T-helper 22 cell (primary cell): ENCODE results near the gene RGL2.
"Not testable (repeated sequence)": the region's sequence is repeated elsewhere in the genome, so short reads cannot be mapped to it uniquely, and the experiment has no call there.

ENCODE experiments used
- DNase-seq: peaks from one replicate; pipeline ENCODE4 v3.0.0-alpha.2; 2020; ENCODE audit warnings: low read depth

RGL2 gene

GRCh38 chr6:33294086-33294823 is 4.5 kb downstream of the RGL2 start:
- DNase-seq: no peak

DNA sequence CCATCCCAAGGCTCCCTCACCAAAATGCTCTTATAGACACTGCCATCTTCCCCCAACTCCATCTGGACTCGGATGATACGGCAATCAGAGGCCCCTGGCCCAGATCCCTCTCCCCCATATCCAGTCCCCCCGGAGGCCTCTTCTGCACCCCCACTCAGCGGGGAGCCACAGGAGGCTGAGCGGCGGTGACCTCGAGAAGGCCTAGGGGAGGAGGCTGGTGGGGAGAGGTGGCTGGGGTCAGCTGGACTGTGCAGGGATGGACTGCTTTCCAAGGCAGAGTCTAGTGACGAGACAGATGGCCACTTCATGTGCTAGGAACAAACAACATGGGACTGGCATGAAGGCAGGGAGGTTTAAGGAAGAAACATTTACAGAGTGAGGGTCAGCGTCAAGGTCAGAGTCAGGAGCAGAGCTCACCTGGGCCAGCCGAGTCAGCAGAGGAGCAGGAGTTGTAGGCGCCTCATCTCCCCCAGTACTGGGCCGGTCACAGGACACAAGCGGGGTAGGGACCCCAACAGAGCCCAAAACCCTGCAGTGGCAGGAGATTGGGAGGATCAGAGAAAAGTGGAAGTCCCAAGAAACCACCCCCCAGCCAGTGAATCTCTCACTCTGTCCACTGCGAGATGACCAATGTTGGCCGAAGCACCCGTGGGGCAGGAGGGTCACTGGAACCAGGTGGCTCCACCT is 5.6 kb downstream of the RGL2 start:
- DNase-seq: no peak

DNA sequence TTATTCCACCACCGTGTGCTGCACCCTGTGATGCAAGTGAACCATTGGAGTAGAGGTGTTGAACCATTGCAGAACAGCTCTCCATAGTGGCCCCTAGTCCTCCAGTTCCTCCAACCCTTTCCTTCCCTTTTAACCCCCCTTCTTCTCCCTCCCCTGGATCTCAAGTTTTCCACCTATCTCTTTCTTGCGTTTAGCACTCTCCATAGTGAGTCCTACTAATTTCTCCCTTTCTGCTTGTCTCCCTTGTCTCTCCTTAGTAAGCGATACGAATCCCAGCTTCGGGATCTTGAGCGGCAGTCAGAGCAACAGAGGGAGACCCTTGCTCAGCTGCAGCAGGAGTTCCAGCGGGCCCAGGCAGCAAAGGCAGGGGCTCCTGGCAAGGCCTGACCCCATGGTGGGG is 8.3 kb downstream of the RGL2 start:
- DNase-seq: no peak

DNA sequence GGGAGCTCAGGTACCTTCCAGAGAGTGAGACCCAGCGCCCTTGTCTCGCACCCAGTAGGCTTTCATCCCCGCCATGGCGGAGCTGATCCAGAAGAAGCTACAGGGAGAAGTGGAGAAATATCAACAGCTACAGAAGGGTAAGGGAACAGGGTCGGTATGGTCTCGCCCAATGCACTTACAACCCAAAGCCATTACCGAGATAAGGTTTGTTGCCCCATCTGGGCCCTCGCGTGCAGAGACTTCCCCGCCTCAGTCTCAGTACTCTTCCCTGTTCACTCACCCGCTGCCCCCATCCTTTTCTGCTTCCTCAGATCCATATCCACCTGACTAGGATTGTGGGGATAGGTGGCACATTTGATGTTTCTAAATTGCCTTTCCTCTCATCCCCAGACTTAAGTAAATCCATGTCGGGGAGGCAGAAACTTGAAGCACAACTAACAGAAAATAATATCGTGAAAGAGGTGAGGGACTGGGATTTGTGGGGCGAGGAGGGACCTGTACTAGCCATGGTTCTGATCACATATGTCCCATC is 8.9 kb downstream of the RGL2 start:
- no peak for DNase-seq

GRCh38 chr6:33288921-33289783 is 9.6 kb downstream of the RGL2 start, which contains the start of the genes PFDN6 and WDR46:
PFDN6 (plus strand) TSS chr6:33289601; CDS start chr6:33289857, 256 bp downstream.
WDR46 (minus strand) TSS chr6:33289239; CDS start chr6:33289170, 69 bp downstream.
- DNase-seq: peak; percentile 75

DNA sequence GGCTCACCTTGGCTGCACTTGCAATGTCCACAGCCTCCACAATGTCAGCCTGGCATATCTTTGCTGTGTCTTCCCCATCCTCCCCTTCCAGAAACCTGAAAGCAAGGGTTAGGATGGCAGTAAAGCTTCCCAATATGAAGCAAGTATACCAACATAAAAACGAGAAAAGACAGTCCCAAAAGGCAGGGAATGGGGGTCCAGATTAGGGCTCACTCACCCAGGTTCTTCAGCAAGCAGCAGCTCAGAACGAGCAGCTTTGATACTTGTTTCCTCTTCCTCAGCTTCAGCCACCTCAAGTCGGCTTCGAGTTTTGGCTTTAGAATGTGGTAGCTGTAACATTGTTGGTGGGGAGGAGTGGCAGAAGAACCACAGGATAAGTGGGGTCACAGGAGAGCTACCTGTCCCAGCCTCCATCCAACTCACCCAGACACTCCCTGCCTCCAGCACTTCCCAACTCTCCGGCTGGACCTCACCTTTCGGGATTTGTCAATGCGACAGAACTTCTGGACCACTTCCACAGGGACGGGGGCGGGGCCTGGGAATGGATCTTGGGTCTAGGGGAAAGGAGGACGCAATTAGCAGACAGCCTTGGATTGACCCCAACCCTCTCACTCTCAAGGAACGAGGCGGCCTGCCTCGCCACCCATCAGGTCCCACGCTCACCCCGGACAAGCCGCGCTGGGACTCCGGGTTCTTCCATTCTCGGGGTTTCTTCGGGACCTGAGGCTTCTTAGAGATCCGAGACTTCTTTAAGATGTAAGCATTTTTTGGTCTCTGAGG is 10.4 kb downstream of the RGL2 start:
- no peak for DNase-seq

DNA sequence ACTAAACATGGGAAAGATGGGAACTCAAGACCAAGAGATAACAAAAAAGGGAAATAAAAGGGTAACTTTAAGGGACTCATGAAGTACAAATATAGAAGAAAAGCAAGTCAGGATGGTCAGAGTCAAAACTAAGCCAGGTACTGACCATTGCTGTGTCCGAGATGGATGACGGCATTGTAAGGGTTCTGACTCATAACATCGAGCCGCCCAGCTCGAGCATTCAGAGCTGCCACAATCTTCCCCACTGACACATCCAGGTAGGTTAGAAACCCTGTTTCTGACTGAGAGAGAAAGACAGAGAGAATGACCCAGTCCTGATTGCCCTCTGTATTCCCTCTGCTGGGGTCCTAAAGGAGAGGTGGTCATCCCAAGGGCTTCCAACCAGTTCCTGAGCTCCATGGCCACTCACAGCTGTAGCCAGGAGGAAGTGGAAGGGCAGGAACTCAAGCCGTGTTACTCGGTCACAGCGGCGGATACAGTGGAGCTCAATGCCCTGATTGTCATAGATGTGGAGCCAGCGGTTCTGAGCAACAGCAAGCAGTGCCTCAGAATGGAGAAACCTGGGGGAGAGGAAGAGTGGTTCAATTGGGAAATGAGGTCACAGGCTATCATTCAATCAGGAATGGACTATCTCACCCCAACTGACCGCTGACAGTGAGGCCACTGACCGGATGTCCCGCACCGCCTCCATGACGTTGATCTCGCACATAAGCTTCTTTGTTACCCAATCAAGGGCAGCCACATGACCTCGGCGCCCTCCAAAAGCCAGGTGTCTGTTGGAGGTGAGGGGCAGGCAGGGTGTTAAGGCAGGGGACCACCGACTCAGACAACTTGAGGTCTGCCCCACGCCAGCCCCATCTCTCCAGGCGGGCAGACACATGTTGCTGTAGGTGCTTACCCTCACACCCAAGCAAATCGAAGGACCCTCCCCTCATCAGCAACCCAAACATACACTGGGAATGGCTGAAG is 11.5 kb downstream of the RGL2 start:
- DNase-seq: no peak

- not testable (repeated sequence) for DNase-seq
These were observed 13.5 kb downstream of the RGL2 start for GRCh38 chr6:33285214-33285613.

DNA sequence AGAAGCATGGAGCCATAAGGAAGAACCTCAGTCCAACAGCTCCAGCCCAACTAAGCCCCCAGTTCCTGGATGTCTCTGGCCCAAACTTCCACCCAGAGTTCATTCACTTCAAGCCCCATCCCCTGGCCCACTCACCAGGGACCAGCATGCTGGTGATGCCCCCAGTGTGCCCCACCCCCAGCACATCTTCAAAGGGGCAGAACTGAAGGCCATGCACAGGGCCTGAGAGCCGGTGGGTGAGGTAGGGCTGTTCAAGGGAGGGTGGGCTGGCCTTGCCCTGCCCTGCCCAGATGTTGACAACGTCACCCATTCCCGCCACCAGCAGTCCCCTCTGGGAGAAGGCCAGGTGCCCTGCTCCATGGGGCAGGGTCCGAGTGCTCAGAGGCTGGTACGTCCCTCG is 18.2 kb downstream of the RGL2 start:
- DNase-seq: no peak

GRCh38 chr6:33279971-33280511 is 18.7 kb downstream of the RGL2 start:
- no peak for DNase-seq

DNA sequence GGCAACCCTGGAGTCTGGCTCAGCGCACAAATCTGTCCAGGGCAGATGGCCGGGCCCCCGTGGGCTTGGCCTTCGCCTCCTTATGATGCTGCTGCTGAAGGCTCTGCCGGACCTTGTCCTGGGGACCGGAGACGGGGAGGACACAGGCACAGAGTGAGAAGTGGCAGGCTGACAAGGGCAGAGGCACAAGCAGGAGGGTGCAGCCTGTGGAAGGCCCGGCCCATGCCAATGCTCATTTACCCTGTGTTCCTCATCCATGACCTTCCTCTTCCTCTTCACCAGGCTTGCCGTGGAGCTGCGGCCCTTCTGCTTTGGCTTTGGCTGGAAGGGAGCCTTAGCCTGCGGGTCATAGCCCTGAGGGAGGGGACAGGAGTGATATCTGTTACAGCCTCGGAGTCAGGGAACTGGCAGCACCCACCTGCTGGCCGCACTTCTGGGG is 19.5 kb downstream of the RGL2 start:
- no peak for DNase-seq

- no peak for DNase-seq
These were observed 19.9 kb downstream of the RGL2 start for GRCh38 chr6:33278810-33279209.

GRCh38 chr6:33278392-33278741 is 20.4 kb downstream of the RGL2 start:
- DNase-seq: no peak

DNA sequence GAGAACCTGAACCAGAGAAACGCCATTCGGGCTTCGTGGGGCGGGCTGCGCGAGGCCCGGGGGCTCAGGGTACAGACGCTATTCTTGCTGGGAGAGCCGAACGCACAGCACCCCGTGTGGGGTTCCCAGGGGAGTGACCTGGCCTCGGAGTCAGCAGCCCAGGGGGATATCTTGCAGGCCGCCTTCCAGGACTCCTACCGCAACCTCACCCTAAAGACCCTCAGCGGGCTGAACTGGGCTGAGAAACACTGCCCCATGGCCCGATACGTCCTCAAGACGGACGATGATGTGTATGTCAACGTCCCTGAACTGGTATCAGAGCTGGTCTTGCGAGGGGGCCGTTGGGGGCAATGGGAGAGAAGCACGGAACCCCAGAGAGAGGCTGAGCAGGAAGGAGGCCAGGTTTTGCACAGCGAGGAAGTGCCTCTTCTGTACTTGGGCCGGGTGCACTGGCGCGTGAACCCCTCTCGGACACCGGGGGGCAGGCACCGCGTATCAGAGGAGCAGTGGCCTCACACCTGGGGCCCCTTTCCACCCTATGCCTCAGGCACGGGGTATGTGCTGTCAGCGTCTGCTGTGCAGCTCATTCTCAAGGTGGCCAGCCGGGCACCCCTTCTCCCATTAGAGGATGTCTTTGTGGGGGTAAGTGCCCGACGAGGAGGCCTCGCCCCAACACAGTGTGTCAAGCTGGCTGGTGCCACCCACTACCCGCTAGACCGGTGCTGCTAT is 20.9 kb downstream of the RGL2 start:
- DNase-seq: no peak

DNA sequence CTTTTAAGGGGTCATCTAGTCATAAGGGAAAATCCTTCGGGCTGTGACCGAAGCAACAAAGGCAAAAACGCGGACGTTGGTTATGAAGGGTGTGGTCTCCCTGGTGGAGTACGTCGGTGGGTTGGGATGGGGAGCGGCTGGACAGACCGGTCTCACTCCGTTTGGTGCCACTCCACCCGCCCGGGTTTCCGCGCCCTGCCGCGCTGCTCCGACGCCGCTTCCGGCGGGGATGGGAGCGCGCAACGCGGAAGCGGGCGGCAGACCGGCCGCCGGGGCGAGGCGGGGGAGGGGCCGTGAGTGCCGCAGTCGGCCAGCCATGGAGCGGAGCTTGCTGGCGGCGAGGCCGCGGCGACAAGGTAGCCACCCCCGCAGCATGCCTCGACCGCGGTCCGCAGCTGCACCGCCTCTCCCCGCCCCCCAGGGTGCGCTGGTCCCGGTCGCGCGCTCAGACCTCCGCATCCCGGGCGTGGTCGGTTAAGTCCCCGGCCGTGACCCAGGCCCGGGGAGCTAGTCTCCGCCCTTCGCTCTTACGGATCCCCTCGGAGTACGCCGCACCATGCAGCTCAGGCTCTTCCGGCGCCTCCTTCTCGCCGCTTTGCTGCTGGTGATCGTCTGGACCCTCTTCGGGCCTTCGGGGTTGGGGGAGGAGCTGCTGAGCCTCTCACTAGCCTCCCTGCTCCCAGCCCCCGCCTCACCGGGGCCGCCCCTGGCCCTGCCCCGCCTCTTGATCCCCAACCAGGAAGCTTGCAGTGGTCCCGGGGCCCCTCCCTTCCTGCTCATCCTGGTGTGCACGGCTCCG is 21.7 kb downstream of the RGL2 start, which contains the start of gene B3GALT4:
B3GALT4 (plus strand) TSS at position 260 of the 799 bp plus-strand sequence; CDS start at position 557, 297 bp downstream.
- peak; percentile 60 for DNase-seq

GRCh38 chr6:33276581-33276863 is 22.2 kb downstream of the RGL2 start:
- no peak for DNase-seq

DNA sequence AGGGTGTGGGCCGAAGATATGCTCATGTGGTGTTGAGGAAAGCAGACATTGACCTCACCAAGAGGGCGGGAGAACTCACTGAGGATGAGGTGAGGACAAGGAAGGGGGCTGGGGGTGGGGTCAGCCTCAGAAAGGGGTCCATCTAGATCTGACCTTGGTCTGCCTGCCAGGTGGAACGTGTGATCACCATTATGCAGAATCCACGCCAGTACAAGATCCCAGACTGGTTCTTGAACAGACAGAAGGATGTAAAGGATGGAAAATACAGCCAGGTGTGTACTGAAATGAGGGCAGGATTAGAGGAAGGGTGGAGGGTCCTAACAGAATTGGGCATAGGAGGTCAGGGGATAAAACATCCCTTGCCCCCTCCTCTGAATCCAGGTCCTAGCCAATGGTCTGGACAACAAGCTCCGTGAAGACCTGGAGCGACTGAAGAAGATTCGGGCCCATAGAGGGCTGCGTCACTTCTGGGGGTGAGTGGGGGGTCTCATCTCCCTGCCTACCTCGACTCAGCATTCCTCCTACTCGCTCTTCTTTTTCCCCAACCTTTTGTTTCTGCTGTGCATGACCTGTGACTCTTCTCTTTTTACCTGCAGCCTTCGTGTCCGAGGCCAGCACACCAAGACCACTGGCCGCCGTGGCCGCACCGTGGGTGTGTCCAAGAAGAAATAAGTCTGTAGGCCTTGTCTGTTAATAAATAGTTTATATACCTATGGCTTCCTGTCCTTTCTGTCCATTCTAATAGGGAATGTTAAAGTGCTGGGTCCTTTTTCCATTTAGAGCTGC is 22.8 kb downstream of the RGL2 start:
- not testable (repeated sequence) for DNase-seq
